Ectodermal cell (in vitro differentiated cells): Measurements from ENCODE around the gene ZFHX3.

Source experiments
- H3K27ac ChIP-seq: 2 replicates; pipeline ENCODE4 v1.7.0; 2013; ENCODE audit warnings: mild to moderate bottlenecking, low read depth, low read length; ENCODE audit not compliant: insufficient read depth, poor library complexity, severe bottlenecking
- H3K27me3 ChIP-seq: 2 replicates; pipeline ENCODE4 v1.7.0; 2013; ENCODE audit warnings: mild to moderate bottlenecking, low read length; ENCODE audit not compliant: insufficient read depth, control insufficient read depth, poor library complexity, severe bottlenecking
- H3K36me3 ChIP-seq: one replicate; pipeline ENCODE4 v1.7.0; 2013; ENCODE audit warnings: low read length; ENCODE audit not compliant: control insufficient read depth, insufficient read depth
- H3K4me1 ChIP-seq: one replicate; pipeline ENCODE4 v1.7.0; 2013; ENCODE audit warnings: low read length; ENCODE audit not compliant: control insufficient read depth, insufficient read depth
- H3K4me3 ChIP-seq: 2 replicates; pipeline ENCODE4 v1.7.0; 2013; ENCODE audit warnings: low read depth, low read length, control low read depth; ENCODE audit not compliant: insufficient read depth
- H3K9me3 ChIP-seq: 2 replicates; pipeline ENCODE4 v1.7.0; 2013; ENCODE audit warnings: mild to moderate bottlenecking, low read length, moderate library complexity; ENCODE audit not compliant: control insufficient read depth
- WGBS, 2 experiments: methylation state at CpG; one replicate each; pipeline ENCODE4 v1.1.7; 2013; ENCODE audit warnings: missing lambda C conversion rate in 2 of 2; 5-methylcytosine and 5-hydroxymethylcytosine counted together

The ZFHX3 gene

DNA sequence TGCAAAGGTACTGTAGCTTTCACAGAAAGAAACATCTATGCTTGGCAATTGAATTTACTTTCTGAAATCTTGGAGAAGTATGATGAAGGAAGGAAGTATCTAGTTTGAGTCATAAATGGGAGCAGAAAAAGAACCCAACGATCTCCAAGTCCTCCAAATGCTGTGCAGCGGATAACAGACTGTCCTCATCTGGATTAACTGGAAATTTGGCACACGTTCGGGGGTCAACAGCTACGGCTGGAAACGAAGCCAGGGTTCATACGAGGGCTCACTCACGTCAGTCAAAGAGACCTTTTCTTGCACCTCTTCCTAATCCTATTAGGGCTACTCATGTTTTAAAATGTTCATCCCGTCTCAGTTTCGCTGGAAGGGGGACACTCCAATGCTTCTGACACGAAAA is 152.0 kb downstream of the ZFHX3 start:
- Histone ChIP-seq H3K36me3 (no peaks in the 10 kb centered on the region), H3K4me3 (no peak overlapping the region), H3K9me3 (no peaks in the 10 kb centered on the region), H3K27me3 (no peaks in the 10 kb centered on the region), H3K4me1 (peaks cover 6% of the 10 kb centered on the region), H3K27ac (no peak overlapping the region)
- WGBS, 2 experiments: 92 to 93% methylated on average over 11 of the region's 11 CpGs

DNA sequence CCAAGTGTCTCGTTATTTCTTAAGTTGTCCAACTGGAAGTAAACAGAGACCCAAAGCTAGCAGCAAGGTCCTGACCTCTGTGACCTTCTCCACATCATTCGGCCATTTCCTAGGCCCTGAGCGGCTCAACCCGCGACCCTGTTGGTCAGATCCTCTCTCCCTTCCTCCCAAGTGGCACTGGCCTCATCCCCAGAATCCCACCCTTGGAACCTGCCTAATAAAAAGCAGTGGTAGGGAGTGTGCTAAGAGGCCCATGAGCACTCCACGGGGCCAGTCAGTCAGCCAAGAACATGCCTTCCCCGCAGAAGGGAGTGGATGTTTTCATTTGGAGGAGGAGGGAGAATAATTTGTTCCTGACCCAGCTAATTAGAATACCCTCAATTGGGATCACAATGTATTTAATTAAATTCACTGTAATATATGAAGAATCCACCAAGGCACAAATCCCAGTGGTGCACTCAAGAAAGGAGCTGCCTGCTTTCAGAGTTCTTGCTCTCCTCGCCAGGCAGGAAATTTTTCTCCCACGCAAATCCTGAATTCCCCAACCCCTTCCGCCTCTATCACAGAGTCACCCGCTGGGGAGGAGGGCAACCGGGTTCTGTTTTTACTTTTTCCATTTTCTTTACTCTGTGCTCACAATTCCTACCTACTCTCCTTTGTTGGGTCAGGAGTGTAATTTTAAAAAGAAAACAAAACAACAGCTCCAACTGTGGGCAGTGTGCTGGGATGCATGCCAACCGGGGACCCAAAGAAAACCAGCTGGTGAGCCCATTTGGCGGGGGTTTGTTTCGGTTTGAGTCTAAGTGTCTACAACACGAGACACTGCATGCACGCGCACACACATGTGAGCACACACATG is 153.4 kb downstream of the ZFHX3 start:
- Histone ChIP-seq H3K36me3 (no peaks in the 10 kb centered on the region), H3K27me3 (no peaks in the 10 kb centered on the region), H3K9me3 (no peaks in the 10 kb centered on the region), H3K4me3 (no peak overlapping the region), H3K4me1 (peaks cover 6% of the 10 kb centered on the region), H3K27ac (no peak overlapping the region)
- WGBS, 2 experiments: 86% methylated on average over 18 of the region's 18 CpGs

DNA sequence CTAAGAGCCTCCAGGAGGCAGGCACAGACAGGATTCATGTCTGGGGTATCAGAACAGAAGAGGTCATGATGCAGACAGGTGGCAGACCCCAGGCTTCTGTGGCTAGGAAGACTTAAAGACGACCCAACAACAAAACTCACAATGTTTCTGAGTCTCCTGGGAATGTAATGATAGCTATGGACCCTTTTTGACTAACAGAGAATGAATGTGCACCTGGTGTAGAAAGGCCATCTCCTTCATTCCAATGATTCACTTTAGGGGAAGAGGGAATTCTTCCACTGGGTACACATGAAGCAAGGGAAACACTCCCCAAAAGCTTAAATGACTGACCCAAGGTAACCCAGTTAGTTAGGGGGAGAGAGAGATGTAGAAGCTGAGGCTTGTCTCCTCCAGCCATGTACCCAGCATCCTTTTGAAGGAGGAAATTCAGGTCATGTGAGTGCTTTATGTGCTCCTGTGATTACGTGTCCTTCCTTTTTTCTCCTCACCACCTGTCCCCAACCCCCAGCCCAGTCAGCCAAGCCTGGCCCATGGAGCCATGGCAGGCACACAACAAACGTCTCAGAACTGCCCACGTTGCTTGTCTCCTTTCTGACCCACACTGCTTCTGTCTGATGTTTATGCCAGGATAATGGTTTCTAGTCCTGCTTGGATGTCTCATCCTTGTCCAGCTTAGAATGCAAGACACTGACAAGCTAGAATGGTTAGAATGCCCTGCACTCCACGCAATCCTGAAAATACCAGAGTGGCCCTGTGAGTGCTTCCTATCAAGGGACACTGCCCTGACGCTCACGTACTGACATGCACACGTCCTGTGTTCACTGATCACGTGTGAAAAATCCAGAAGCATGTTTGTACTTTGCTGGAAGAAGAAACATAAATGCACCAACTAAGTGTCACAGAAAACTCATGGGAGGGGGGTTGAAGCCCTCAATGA is 156.4 kb downstream of the ZFHX3 start:
- Histone ChIP-seq H3K4me3 (no peak overlapping the region), H3K4me1 (peaks cover 6% of the 10 kb centered on the region), H3K27ac (no peak overlapping the region), H3K9me3 (no peaks in the 10 kb centered on the region), H3K36me3 (no peaks in the 10 kb centered on the region), H3K27me3 (no peaks in the 10 kb centered on the region)
- 83 to 86% methylated on average over 9 of the region's 9 CpGs for WGBS, 2 experiments

DNA sequence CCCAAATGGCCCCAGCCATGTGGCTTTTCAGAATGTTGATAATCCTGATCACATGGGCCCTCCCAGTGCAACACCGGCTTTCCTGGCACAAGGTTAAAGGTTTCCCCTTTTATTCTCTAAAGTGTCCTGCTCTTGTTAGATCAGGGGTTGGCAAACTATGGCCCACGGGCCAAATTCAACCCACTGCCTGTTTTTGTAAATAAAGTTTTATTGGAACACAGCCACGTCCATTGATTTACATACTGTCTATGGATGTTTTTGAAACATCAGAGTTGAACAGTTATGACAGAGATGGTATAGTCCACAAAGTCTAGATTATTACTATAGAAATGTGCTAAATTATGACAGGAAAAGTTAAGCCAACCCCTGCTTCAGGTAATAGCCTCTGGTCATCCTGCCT is 157.3 kb downstream of the ZFHX3 start:
- 88 to 96% methylated on average over 3 of the region's 3 CpGs for WGBS, 2 experiments
- Histone ChIP-seq H3K36me3 (no peaks in the 10 kb centered on the region), H3K27ac (no peak overlapping the region), H3K27me3 (no peaks in the 10 kb centered on the region), H3K9me3 (no peaks in the 10 kb centered on the region), H3K4me1 (peaks cover 6% of the 10 kb centered on the region), H3K4me3 (no peak overlapping the region)

DNA sequence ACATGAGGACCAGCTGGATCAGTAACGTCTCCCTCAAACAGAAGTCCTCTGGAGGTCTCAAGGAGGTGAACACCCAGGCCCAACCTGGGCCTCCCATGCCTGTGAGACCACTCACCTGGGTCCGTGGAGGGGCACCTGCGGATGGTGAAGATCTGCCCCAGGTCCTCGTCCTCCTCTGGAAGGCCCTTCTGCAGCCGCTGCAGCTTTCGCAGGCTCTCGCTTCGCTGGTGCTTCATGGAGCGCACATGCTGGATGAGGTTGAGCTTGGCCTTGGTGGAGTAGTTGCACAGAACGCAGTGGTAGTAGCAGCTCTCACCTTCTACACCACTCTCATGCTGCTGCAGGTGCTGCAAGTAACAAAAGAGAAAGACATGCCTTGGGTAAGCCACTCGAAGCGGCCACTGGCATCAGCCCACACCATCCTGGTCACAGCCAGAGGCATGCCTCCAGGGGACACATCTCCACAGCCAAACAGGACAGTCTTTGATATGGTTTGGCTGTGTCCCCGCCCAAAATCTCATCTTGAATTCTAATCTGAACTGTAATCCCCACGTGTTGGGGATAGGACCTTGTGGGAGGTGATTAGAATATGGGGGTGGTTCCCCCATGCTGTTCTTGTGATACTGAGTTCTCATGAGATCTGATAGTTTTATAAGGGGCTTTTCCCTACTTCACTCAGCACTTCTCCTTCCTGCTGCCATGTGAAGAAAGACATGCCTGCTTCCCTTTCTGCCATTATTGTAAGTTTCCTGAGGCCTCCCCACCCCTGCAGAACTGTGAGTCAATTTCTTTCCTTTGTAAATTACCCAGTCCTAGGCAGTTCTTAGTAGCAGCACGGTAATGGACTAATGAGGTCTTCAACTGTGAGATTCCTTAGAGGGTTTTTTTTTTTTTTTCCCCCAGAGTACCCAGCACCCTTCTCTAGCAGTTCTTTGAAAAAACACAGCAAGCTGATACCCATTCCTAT is 158.0 kb downstream of the ZFHX3 start:
- Histone ChIP-seq H3K27me3 (no peaks in the 10 kb centered on the region), H3K9me3 (no peaks in the 10 kb centered on the region), H3K27ac (no peak overlapping the region), H3K4me3 (no peak overlapping the region), H3K36me3 (no peaks in the 10 kb centered on the region), H3K4me1 (peaks cover 6% of the 10 kb centered on the region)
- 95 to 97% methylated on average over 14 to 15 of the region's 15 CpGs for WGBS, 2 experiments

DNA sequence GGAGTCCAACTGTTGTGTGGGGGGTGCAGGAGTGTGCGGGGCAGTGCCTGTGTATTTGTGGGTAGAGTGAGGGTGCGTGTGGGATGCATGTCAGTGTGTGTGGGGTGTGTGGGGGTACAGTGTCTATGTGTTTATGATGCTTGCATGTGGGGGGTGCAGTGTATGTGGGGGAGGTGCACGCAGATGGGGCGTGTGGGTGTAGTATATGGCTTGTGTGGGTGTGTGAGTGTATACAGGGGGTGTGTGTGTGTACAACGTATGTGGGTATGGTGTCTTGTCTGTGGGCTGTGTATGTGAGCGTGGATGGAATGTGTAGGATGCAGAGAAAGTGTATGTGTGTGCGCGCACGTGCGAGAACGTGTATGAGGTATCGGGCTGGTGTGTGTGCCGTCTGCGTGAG is 160.4 kb downstream of the ZFHX3 start:
- Histone ChIP-seq H3K4me3 (no peak overlapping the region), H3K27ac (no peak overlapping the region), H3K9me3 (no peaks in the 10 kb centered on the region), H3K27me3 (no peaks in the 10 kb centered on the region), H3K36me3 (no peaks in the 10 kb centered on the region), H3K4me1 (no peaks in the 10 kb centered on the region)
- 88% methylated on average over 14 of the region's 14 CpGs for WGBS, 2 experiments

DNA sequence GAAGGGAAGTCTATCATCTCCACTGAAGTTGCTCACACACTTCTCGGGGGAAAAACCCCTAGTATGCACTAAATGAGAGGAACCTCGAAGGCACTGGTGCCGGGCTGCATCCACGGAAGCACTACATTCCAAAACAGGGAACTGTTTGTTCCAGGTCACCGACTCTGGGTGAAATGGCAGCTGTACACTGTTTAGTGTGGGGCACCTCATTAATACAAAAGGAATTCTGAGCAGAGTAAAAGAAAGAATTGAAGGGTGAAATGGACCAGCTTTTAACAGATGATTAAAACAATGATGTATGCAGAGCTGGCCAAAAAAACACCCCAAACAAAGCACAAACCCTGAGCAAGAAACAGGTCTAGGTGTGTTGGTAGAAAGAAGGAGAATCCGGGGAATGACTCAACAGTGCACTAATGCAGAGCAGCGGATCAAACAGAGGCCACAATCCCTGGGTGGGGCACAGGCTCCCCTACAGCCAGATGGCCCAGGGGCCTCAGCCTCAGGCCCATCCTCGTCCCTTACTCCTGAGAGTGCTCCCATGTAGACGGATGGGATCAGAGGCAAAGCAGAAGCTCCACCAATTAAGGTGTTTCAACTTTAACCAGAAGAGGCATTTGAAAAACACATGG is 161.5 kb downstream of the ZFHX3 start:
- no peaks in the 10 kb centered on the region for H3K27me3 ChIP-seq
- H3K4me3 ChIP-seq: no peak overlapping the region
- H3K27ac ChIP-seq: no peak overlapping the region
- H3K36me3 ChIP-seq: no peaks in the 10 kb centered on the region
- WGBS, 2 experiments: 89 to 93% methylated on average over 9 of the region's 9 CpGs
- no peaks in the 10 kb centered on the region for H3K4me1 ChIP-seq
- H3K9me3 ChIP-seq: no peaks in the 10 kb centered on the region

DNA sequence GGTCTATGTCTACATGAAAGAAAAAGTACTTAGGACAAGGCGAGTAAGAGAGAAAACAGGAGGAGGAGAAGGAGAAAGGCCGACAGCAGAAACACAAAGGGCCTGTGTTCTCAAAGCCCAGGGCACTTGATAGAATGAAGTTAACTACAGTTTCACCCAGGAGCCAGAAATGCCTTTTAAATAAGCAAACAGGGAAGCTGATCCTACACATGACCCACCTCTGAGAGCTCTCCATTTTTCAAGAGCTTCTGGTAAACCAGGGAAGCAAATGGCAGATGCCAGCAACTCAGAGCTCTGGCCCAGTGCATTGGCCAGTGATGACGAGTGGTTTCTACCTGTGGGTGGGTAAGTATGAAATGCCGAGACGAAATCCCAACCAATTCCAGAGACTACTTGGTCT is 163.4 kb downstream of the ZFHX3 start:
- no peak overlapping the region for H3K27ac ChIP-seq
- WGBS, 2 experiments: 86 to 89% methylated on average over 3 to 5 of the region's 5 CpGs

DNA sequence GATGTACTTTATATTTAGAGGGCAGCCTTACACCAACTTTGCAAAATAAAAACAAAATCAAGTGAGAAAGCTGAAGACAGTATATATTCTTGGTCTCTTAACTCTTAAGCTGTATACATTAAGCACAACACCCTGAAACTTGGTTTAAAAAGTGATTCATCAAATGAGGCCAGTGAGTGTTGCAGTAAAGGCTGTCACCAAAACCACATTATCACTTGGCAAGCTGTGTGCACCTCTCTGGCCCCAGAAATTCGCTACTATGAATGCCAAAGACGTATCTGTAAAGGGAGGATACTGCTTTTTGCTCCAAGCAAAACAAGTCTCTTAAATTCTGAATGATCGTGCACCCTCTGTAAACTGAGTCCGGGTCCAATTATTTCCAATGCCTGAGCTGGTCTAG is 163.9 kb downstream of the ZFHX3 start:
- H3K4me1 ChIP-seq: no peaks in the 10 kb centered on the region
- H3K9me3 ChIP-seq: no peaks in the 10 kb centered on the region
- H3K36me3 ChIP-seq: no peaks in the 10 kb centered on the region
- no peaks in the 10 kb centered on the region for H3K27me3 ChIP-seq
- no peak overlapping the region for H3K27ac ChIP-seq
- 91 to 94% methylated on average over 4 of the region's 4 CpGs for WGBS, 2 experiments
- no peak overlapping the region for H3K4me3 ChIP-seq

More for the DNA sequence above, 163.4 kb downstream of the ZFHX3 start:
- H3K36me3 ChIP-seq: no peaks in the 10 kb centered on the region
- no peaks in the 10 kb centered on the region for H3K4me1 ChIP-seq
- no peaks in the 10 kb centered on the region for H3K9me3 ChIP-seq
- no peaks in the 10 kb centered on the region for H3K27me3 ChIP-seq
- H3K4me3 ChIP-seq: no peak overlapping the region
